K562 (cell line): ENCODE measurements around the gene ZP3. TPM values are rescaled to one million over a fixed set of nuclear protein-coding genes. Genes with fewer than 3 reads are reported as not detected.
"Not testable (repeated sequence)": the region's sequence is repeated elsewhere in the genome, so short reads cannot be mapped to it uniquely, and the experiment has no call there.

Experiments
- ATAC-seq: fragments of 200-7000 bp; cut with Tn5 transposase; 3 replicates; pipeline ENCODE4 v1.9.1; 2020; ENCODE audit warnings: moderate library complexity
- BruUV-seq: library from RNA; stranded (reverse); fragments of 400-500 nt; replicated peaks from 2 replicates; lab custom pipeline; 2021; lab: Mats Ljungman, UMichigan
- CTCF ChIA-PET: fragments of 300-600 bp; formaldehyde crosslinking; extraction: SDS; loops from one replicate; lab custom pipeline; 2021; ENCODE audit warnings: low intra/inter-chr PET ratio; lab: Yijun Ruan, JAX
- POLR2A ChIA-PET: fragments of 300-600, 350-650 bp; sonication (Branson Sonifier 250); formaldehyde crosslinking; extraction: SDS; loops from one replicate; lab custom pipeline; 2021; ENCODE audit warnings: antibody characterized with exemption, inconsistent platforms; lab: Yijun Ruan, JAX
- DNase-seq, 4 experiments: peaks; one replicate each; pipeline versions ENCODE4 v3.0.0 to v3.0.0-alpha.2; 2011 to 2018; ENCODE audit warnings: low spot score in 3 of 4, mixed read lengths in 3 of 4; ENCODE audit errors: extremely low read depth in 1 of 4
- FAIRE-seq: peaks from 2 replicates; lab custom pipeline; 2011; peaks lifted over from hg19 to GRCh38; lab: Jason Lieb, UNC
- H2AFZ ChIP-seq: 2 replicates; pipeline ENCODE4 v1.6.0; 2011; ENCODE audit warnings: low read depth, low read length, control low read depth, inconsistent platforms
- H3K27ac ChIP-seq: fragments of 200-600 bp; 3 replicates; pipeline ENCODE4 v1.8.0; 2011; ENCODE audit warnings: low read depth, mild to moderate bottlenecking, control low read depth, inconsistent platforms, low read length, moderate library complexity, mixed read lengths; ENCODE audit errors: extremely low read depth
- H3K27me3 ChIP-seq, 2 experiments: fragments of 300-600 bp in 1 of 2; 2 replicates in 1 of 2; 3 replicates in 1 of 2; pipeline versions ENCODE4 v1.6.0 to v1.8.0; 2011; ENCODE audit warnings: inconsistent platforms in 2 of 2, low read length in 2 of 2, mild to moderate bottlenecking in 1 of 2, mixed read lengths in 1 of 2, moderate library complexity in 1 of 2; ENCODE audit not compliant: control insufficient read depth in 2 of 2, insufficient read depth in 2 of 2
- H3K36me3 ChIP-seq: fragments of 300-600 bp; 3 replicates; pipeline ENCODE4 v1.8.0; 2011; ENCODE audit warnings: mild to moderate bottlenecking, low read length, inconsistent platforms; ENCODE audit not compliant: control insufficient read depth, insufficient read depth
- H3K4me1 ChIP-seq, 2 experiments: fragments of 200-600 bp in 1 of 2; replicated peaks in 1 of 2; 2 replicates in 1 of 2; 3 replicates in 1 of 2; pipeline versions ENCODE4 v1.5.1 to v1.8.0; 2011; ENCODE audit warnings: inconsistent platforms in 2 of 2, low read length in 2 of 2, mild to moderate bottlenecking in 1 of 2, mixed read lengths in 1 of 2, moderate library complexity in 1 of 2; ENCODE audit not compliant: control insufficient read depth in 2 of 2, insufficient read depth in 2 of 2
- H3K4me2 ChIP-seq: 2 replicates; pipeline ENCODE4 v1.6.1; 2011; ENCODE audit warnings: low read length, control low read depth, inconsistent platforms, mixed read lengths; ENCODE audit not compliant: insufficient read depth
- H3K4me3 ChIP-seq: fragments of 200-600 bp; sonication (generic), shearing (Covaris generic); 2 replicates; pipeline ENCODE4 v1.5.1; 2016; ENCODE audit warnings: control low read depth, inconsistent platforms
- H3K79me2 ChIP-seq: fragments of 200-600 bp; 3 replicates; pipeline ENCODE4 v1.8.0; 2011; ENCODE audit warnings: low read length, inconsistent platforms; ENCODE audit not compliant: control insufficient read depth, insufficient read depth
- H3K9ac ChIP-seq, 2 experiments: 2 replicates each; pipeline versions ENCODE4 v1.6.0 to v1.6.1; 2011; ENCODE audit warnings: low read depth in 2 of 2, low read length in 2 of 2, control low read depth in 1 of 2, inconsistent platforms in 1 of 2, mild to moderate bottlenecking in 1 of 2, mixed read lengths in 1 of 2; ENCODE audit not compliant: insufficient read depth in 1 of 2
- H3K9me1 ChIP-seq: one replicate; pipeline ENCODE4 v1.6.0; 2011; ENCODE audit warnings: inconsistent platforms, mild to moderate bottlenecking, low read length, moderate library complexity; ENCODE audit not compliant: control insufficient read depth, insufficient read depth
- H3K9me3 ChIP-seq: replicated peaks from 2 replicates; pipeline ENCODE4 v1.5.1; 2011; ENCODE audit warnings: low read depth, low read length, inconsistent platforms; ENCODE audit not compliant: control insufficient read depth, insufficient read depth
- H4K20me1 ChIP-seq: replicated peaks from 2 replicates; pipeline ENCODE4 v1.6.1; 2011; ENCODE audit warnings: low read length, inconsistent platforms, mixed read lengths; ENCODE audit not compliant: control insufficient read depth, insufficient read depth
- CTCFL ChIP-seq: IDR thresholded peaks from 2 replicates; pipeline ENCODE4 v1.6.1; 2011; ENCODE audit warnings: borderline replicate concordance, low read depth, mild to moderate bottlenecking, moderate library complexity, low read length; ENCODE audit not compliant: insufficient read depth, poor library complexity, severe bottlenecking
- GABPA ChIP-seq: fragments of 200-800 bp; sonication (Bioruptor generic); conservative IDR thresholded peaks from 2 replicates; pipeline ENCODE4 v1.6.1; 2016; ENCODE audit warnings: low read depth, missing genetic modification characterization, missing compliant biosample characterization
- VEZF1 ChIP-seq: fragments of 200-800 bp; sonication (Bioruptor generic); IDR thresholded peaks from 2 replicates; pipeline ENCODE4 v1.6.1; 2017; ENCODE audit warnings: missing genetic modification characterization, missing compliant biosample characterization
- ZBTB11 ChIP-seq, 3 experiments: fragments of 200-800 bp in 1 of 3; fragments of 250-450 bp in 1 of 3; fragments of 450-650 bp in 1 of 3; sonication (Bioruptor Pico) in 1 of 3; sonication (Bioruptor generic) in 1 of 3; formaldehyde crosslinking in 1 of 3; IDR thresholded peaks; 2 replicates each; pipeline versions ENCODE4 v1.6.1 to v1.8.0; 2016 to 2022; ENCODE audit warnings: mild to moderate bottlenecking in 2 of 3, missing genetic modification characterization in 2 of 3, missing compliant biosample characterization in 1 of 3, moderate library complexity in 1 of 3
- WGBS: fragments of 100-300 bp; shearing (Covaris generic); methylation state at CpG from one replicate; pipeline ENCODE4 v1.1.6; 2016; ENCODE audit warnings: low coverage, mixed read lengths; ENCODE audit not compliant: insufficient coverage; ENCODE audit errors: missing lambda C conversion rate; 5-methylcytosine and 5-hydroxymethylcytosine counted together
- in situ Hi-C: fragments of 300-500 bp; cut with MboI; formaldehyde crosslinking; loops from 4 replicates; pipeline ENCODE4 v1.15.0; 2018; ENCODE audit warnings: inconsistent platforms, mixed read lengths
- intact Hi-C: fragments of 100-400 bp; cut with micrococcal nuclease; formaldehyde crosslinking; loops from 2 replicates; pipeline ENCODE4 v1.14.2; 2022
- polyA plus RNA-seq, 8 experiments: library from polyadenylated mRNA; depleted of rRNA in 4 of 8; stranded (reverse) in 5 of 8; unstranded in 3 of 8; fragments of >200 nt; fragmentation: Nextera tagmentation in 2 of 8; fragmentation: Illumina TruSeq in 1 of 8; extraction: Ambion mirVana in 2 of 8; extraction: Trizol in 1 of 8; gene quantifications; 2 replicates each; pipeline versions ENCODE4 v1.2.1 to v1.2.3, GENCODE V29; 2011 to 2014; ENCODE audit warnings: inconsistent platforms in 1 of 8, missing spikeins in 1 of 8
- total RNA-seq, 7 experiments: library from RNA; depleted of rRNA in 6 of 7; stranded (reverse); fragments of >200 nt in 6 of 7; fragmentation: Illumina TruSeq in 2 of 7; extraction: Trizol in 2 of 7; gene quantifications; 2 replicates each; pipeline versions ENCODE4 v1.2.1 to v1.2.3, GENCODE V29; 2011 to 2021; ENCODE audit warnings: low replicate concordance in 1 of 7

Gene ZP3
- total and polyA plus RNA-seq, 9 of the 15 experiments (the other 6 are each of a cell fraction or from before 2014, with no cell fraction given) = 1.4 to 3.8 (median 2.4) TPM

GRCh38 chr7:76460767-76461166 lies 36.0 kb downstream of the ZP3 start:
- FAIRE-seq, H3K36me3 ChIP-seq, H3K79me2 ChIP-seq, H4K20me1 ChIP-seq, H2AFZ ChIP-seq, H3K4me3 ChIP-seq, H3K9ac ChIP-seq, BruUV-seq, H3K9me3 ChIP-seq, in situ Hi-C loops, H3K27ac ChIP-seq, H3K4me2 ChIP-seq, H3K9me1 ChIP-seq, CTCF ChIA-PET, H3K4me1 ChIP-seq, H3K27me3 ChIP-seq, intact Hi-C loops, ATAC-seq, DNase-seq: not testable (repeated sequence)
- POLR2A ChIA-PET = interaction anchor here (0.7 kb wide), 1 partner anchor 37 kb away, joined by 4 read pairs; no protein-coding TSS in a partner anchor
- WGBS = 28% methylated on average over 9 of the region's 20 CpGs

GRCh38 chr7:76461464-76462101 lies 36.8 kb downstream of the ZP3 start, which contains the start of gene DTX2:
TSS of gene DTX2 (plus strand) at chr7:76461709. CDS start at chr7:76480510, 18,801 bp downstream.
- Histone ChIP-seq H3K4me2 (peak within 1 kb of the TSS; percentile 37; the same call in 1 of the 2 replicates), H3K4me3 (peak within 1 kb of the TSS; percentile 50), H3K9ac (peak within 1 kb of the TSS in 1 of 2 experiments; percentile 38; a peak in 1 of 4 replicates)
- CTCF ChIA-PET, H3K4me1 ChIP-seq, BruUV-seq, H3K27ac ChIP-seq, H3K36me3 ChIP-seq, POLR2A ChIA-PET, H2AFZ ChIP-seq, H3K79me2 ChIP-seq, H3K9me1 ChIP-seq, H3K27me3 ChIP-seq, DNase-seq, in situ Hi-C loops, intact Hi-C loops, H4K20me1 ChIP-seq, H3K9me3 ChIP-seq: not testable (repeated sequence)
- 0% methylated on average over 14 of the region's 54 CpGs for WGBS
- FAIRE-seq (peak; percentile 77), ATAC-seq (peak; percentile 98)
- peak; percentile 45 for TF ChIP-seq GABPA (tag)
- TF ChIP-seq VEZF1 (CRISPR knock-in tag) = peak; percentile 17; the same call in 1 of the 2 replicates
- TF ChIP-seq ZBTB11 (CRISPR knock-in tag; IDR thresholded peaks at IDR 0.05) = peak in 1 of 3 experiments; percentile 43; a peak in 2 of 6 replicates
- TF ChIP-seq CTCFL = peak; percentile 60
